WTC11 (cell line): Measurements from ENCODE around the gene ADGRL3. TPM values are rescaled to one million over a fixed set of nuclear protein-coding genes. Genes with fewer than 3 reads are reported as not detected.

Experiments used
- ATAC-seq: fragments of 200-7000 bp; cut with Tn5 transposase; 2 replicates; pipeline ENCODE4 v1.10.0; 2021; ENCODE audit warnings: mild to moderate bottlenecking, moderate library complexity
- CTCF ChIA-PET: fragments of 300-600 bp; sonication (Branson Sonifier 250); formaldehyde crosslinking; loops from one replicate; lab custom pipeline; 2021; ENCODE audit warnings: antibody characterized with exemption; lab: Charles Lee
- POLR2A ChIA-PET: fragments of 350-600 bp; sonication (Branson Sonifier 250); formaldehyde crosslinking; loops from one replicate; lab custom pipeline; 2021; ENCODE audit warnings: antibody characterized with exemption; lab: Charles Lee
- DNase-seq: peaks from one replicate; pipeline ENCODE4 v3.0.0; 2021; ENCODE audit warnings: low spot score
- H3K27ac Mint-ChIP-seq: 2 replicates; pipeline ENCODE4 v1.8.0; 2021; ENCODE audit warnings: mixed read lengths
- H3K27me3 Mint-ChIP-seq: 2 replicates; pipeline ENCODE4 v1.8.0; 2021; ENCODE audit warnings: low read depth, mild to moderate bottlenecking, moderate library complexity, mixed read lengths
- H3K36me3 Mint-ChIP-seq: 2 replicates; pipeline ENCODE4 v1.8.0; 2021; ENCODE audit warnings: mixed read lengths
- H3K4me1 Mint-ChIP-seq: 2 replicates; pipeline ENCODE4 v1.8.0; 2022; ENCODE audit warnings: mixed read lengths
- H3K4me3 Mint-ChIP-seq: 2 replicates; pipeline ENCODE4 v1.8.0; 2021; ENCODE audit warnings: mild to moderate bottlenecking, moderate library complexity, mixed read lengths
- H3K9me3 Mint-ChIP-seq: 2 replicates; pipeline ENCODE4 v1.8.0; 2021; ENCODE audit warnings: mixed read lengths
- ARID4B ChIP-seq: sonication (generic); formaldehyde crosslinking; IDR thresholded peaks from 2 replicates; pipeline ENCODE4 v1.8.0; 2023; ENCODE audit warnings: missing genetic modification reagents, mild to moderate bottlenecking, borderline replicate concordance
- ATF3 ChIP-seq: sonication (generic); formaldehyde crosslinking; conservative IDR thresholded peaks from 2 replicates; pipeline ENCODE4 v1.8.1; 2022; ENCODE audit warnings: mild to moderate bottlenecking, missing genetic modification reagents
- CDX4 ChIP-seq: fragments of 250-450 bp; sonication (Bioruptor Pico); IDR thresholded peaks from 2 replicates; pipeline ENCODE4 v1.9.0; 2021; ENCODE audit warnings: moderate library complexity, mild to moderate bottlenecking, inconsistent platforms, borderline replicate concordance
- CTCF ChIP-seq: fragments of 200-600 bp; IDR thresholded peaks from 2 replicates; pipeline ENCODE4 v1.8.0; 2022; ENCODE audit warnings: antibody characterized with exemption
- E2F4 ChIP-seq: sonication (generic); formaldehyde crosslinking; IDR thresholded peaks from 2 replicates; pipeline ENCODE4 v1.8.1; 2022; ENCODE audit warnings: low read depth, mild to moderate bottlenecking, moderate library complexity, missing genetic modification reagents, borderline replicate concordance
- EMX1 ChIP-seq: fragments of 250-450 bp; sonication (Bioruptor Pico); IDR thresholded peaks from 2 replicates; pipeline ENCODE4 v1.8.0; 2021; ENCODE audit warnings: mild to moderate bottlenecking
- ETV6 ChIP-seq: sonication (generic); formaldehyde crosslinking; IDR thresholded peaks from 2 replicates; pipeline ENCODE4 v1.8.1; 2022; ENCODE audit warnings: mild to moderate bottlenecking, missing genetic modification reagents
- FOXP4 ChIP-seq: sonication (generic); formaldehyde crosslinking; IDR thresholded peaks from 2 replicates; pipeline ENCODE4 v1.8.0; 2022; ENCODE audit warnings: mild to moderate bottlenecking, missing genetic modification reagents
- GABPB1 ChIP-seq: sonication (generic); formaldehyde crosslinking; IDR thresholded peaks from 2 replicates; pipeline ENCODE4 v1.8.1; 2023; ENCODE audit warnings: mild to moderate bottlenecking, missing genetic modification reagents
- NR2C2 ChIP-seq: sonication (generic); formaldehyde crosslinking; IDR thresholded peaks from 2 replicates; pipeline ENCODE4 v1.8.0; 2022; ENCODE audit warnings: mild to moderate bottlenecking, missing genetic modification reagents
- RELA ChIP-seq: sonication (generic); formaldehyde crosslinking; IDR thresholded peaks from 2 replicates; pipeline ENCODE4 v1.8.1; 2022; ENCODE audit warnings: missing genetic modification reagents, mild to moderate bottlenecking, borderline replicate concordance
- SMAD4 ChIP-seq: sonication (generic); formaldehyde crosslinking; IDR thresholded peaks from 2 replicates; pipeline ENCODE4 v1.8.0; 2022; ENCODE audit warnings: mild to moderate bottlenecking, missing genetic modification reagents
- USF2 ChIP-seq: sonication (generic); formaldehyde crosslinking; IDR thresholded peaks from 2 replicates; pipeline ENCODE4 v1.8.1; 2023; ENCODE audit warnings: mild to moderate bottlenecking, missing genetic modification reagents, moderate library complexity
- ZBTB21 ChIP-seq: sonication (generic); formaldehyde crosslinking; IDR thresholded peaks from 2 replicates; pipeline ENCODE4 v1.8.1; 2023; ENCODE audit warnings: mild to moderate bottlenecking, missing genetic modification reagents, borderline replicate concordance
- ZMAT4 ChIP-seq: fragments of 250-450 bp; sonication (Bioruptor Pico); IDR thresholded peaks from 2 replicates; pipeline ENCODE4 v1.9.0; 2021; ENCODE audit warnings: mild to moderate bottlenecking
- ZNF219 ChIP-seq: sonication (generic); formaldehyde crosslinking; IDR thresholded peaks from 2 replicates; pipeline ENCODE4 v1.8.0; 2023; ENCODE audit warnings: missing genetic modification reagents, mild to moderate bottlenecking, borderline replicate concordance
- ZNF232 ChIP-seq: sonication (generic); formaldehyde crosslinking; IDR thresholded peaks from 2 replicates; pipeline ENCODE4 v1.8.0; 2022; ENCODE audit warnings: mild to moderate bottlenecking, missing genetic modification reagents
- ZNF416 ChIP-seq: fragments of 250-450 bp; sonication (Bioruptor Pico); IDR thresholded peaks from 2 replicates; pipeline ENCODE4 v1.9.0; 2021; ENCODE audit warnings: mild to moderate bottlenecking, inconsistent platforms
- ZSCAN18 ChIP-seq: fragments of 250-450 bp; sonication (Bioruptor Pico); IDR thresholded peaks from 2 replicates; pipeline ENCODE4 v2.1.2; 2022; ENCODE audit warnings: mild to moderate bottlenecking, moderate library complexity
- total RNA-seq: library from RNA; stranded (reverse); gene quantifications from 3 replicates; pipeline ENCODE4 v1.2.3, GENCODE V29; 2021

Gene ADGRL3
- total RNA-seq, 1 experiment from 2014 or later = 8.7 TPM

GRCh38 chr4:61628727-61629126, 428.6 kb downstream of the ADGRL3 start:
- TF ChIP-seq NR2C2 = no peak
- TF ChIP-seq ZMAT4 (CRISPR knock-in tag) = no peak
- CTCF ChIA-PET = interaction anchor here (1.3 kb wide), 1 partner anchor 9 kb away, joined by 4 read pairs; no protein-coding TSS in a partner anchor
- DNase-seq (no peak), ATAC-seq (no peak)
- no peaks in the 10 kb centered on the region for H3K4me1 Mint-ChIP-seq
- H3K9me3 Mint-ChIP-seq = peaks cover 6% of the 10 kb centered on the region
- H3K27ac Mint-ChIP-seq = peak overlapping the region; percentile 26; the same call in 1 of the 2 replicates
- H3K27me3 Mint-ChIP-seq = no peaks in the 10 kb centered on the region
- no peaks in the 10 kb centered on the region for H3K36me3 Mint-ChIP-seq
- H3K4me3 Mint-ChIP-seq = no peak overlapping the region
- POLR2A ChIA-PET = interaction anchor here (1.0 kb wide), 1 partner anchor 360 kb away, joined by 3 read pairs; no protein-coding TSS in a partner anchor

- TF ChIP-seq CDX4 (no peak), CTCF (no peak), GABPB1 (no peak), ZNF219 (CRISPR knock-in tag) (no peak), ATF3 (CRISPR knock-in tag) (no peak), ZNF232 (CRISPR knock-in tag) (no peak), SMAD4 (no peak), USF2 (no peak), RELA (CRISPR knock-in tag) (no peak), ETV6 (CRISPR knock-in tag) (no peak), E2F4 (no peak), ARID4B (CRISPR knock-in tag) (no peak), FOXP4 (no peak), EMX1 (CRISPR knock-in tag) (no peak), ZNF416 (CRISPR knock-in tag) (no peak), ZSCAN18 (CRISPR knock-in tag) (no peak), ZBTB21 (no peak)
- Mint-ChIP-seq H3K9me3 (peaks cover 6% of the 10 kb centered on the region), H3K27me3 (no peaks in the 10 kb centered on the region), H3K36me3 (no peaks in the 10 kb centered on the region), H3K27ac (no peak overlapping the region), H3K4me3 (no peak overlapping the region), H3K4me1 (no peaks in the 10 kb centered on the region)
- ATAC-seq (no peak), DNase-seq (no peak)
- POLR2A ChIA-PET = no interaction called here
- CTCF ChIA-PET = no interaction called here
These were observed 430.4 kb downstream of the ADGRL3 start for GRCh38 chr4:61630548-61630947.
